Measurements from ENCODE around the gene LRIF1. TPM values are rescaled to one million over a fixed set of nuclear protein-coding genes. Genes with fewer than 3 reads are reported as not detected.

LRIF1 gene
- total RNA-seq, 2 donors from 2014 or later, result 3.0 TPM

Other genes starting within 250 kb of the LRIF1 start
- gene CD53, start 90.8 kb downstream of the LRIF1 start, total RNA-seq, result 10 to 100 TPM; 55.6 to 60.9 TPM
- gene DRAM2, start 176.2 kb upstream of the LRIF1 start, total RNA-seq, result 10 to 100 TPM; 27.7 to 50.8 TPM
- gene CEPT1, start 176.3 kb upstream of the LRIF1 start, total RNA-seq, result 10 to 100 TPM; 31.0 to 33.5 TPM
- gene DENND2D, start 236.7 kb upstream of the LRIF1 start, total RNA-seq, result 10 to 100 TPM; 15.8 to 19.8 TPM